ENCODE results near the gene MAGI1. TPM values are rescaled to one million over a fixed set of nuclear protein-coding genes. Genes with fewer than 3 reads are reported as not detected.

Gene MAGI1
- total and polyA plus RNA-seq, 2 donors (not counting 1 experiment from before 2014, with no cell fraction given): 0.10 to 0.22 TPM

DNA sequence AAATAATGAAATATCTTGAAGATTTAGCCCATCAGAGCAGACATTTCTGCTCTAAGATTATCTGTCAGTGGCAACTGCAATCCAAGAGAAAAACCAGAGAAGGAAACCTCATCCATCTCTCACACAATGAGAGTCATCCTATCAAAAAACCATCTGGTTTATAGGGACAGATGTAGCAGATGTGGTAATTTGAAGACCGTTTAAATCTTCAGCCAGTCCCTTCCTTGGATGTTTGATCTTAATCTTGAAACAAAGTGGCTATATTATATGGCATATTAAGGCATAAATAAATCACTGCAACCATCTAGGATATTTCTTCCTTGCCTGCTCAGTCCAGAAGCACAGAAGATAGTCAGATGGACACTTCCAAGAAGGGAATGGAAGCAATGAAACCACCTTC is 305.3 kb downstream of the MAGI1 start:
- Mint-ChIP-seq H3K27me3 (no peaks in the 10 kb centered on the region), H3K9me3 (ENCODE audit: insufficient read depth) (no peaks in the 10 kb centered on the region), H3K4me1 (no peaks in the 10 kb centered on the region), H3K4me3 (no peak overlapping the region), H3K27ac (no peak overlapping the region)
- ATAC-seq (ENCODE audit: low read depth) (no peak), DNase-seq (no peak)
- Histone ChIP-seq H3K27ac (ENCODE audit: low read length in 2 of 2) (no peak overlapping the region), H3K4me3 (ENCODE audit: control extremely low read depth in 1 of 5, extremely low read depth in 1 of 5, insufficient read depth in 1 of 5, low read depth in 2 of 5, low read length in 4 of 5) (no peak overlapping the region), H3K4me1 (ENCODE audit: control insufficient read depth in 2 of 2, insufficient read depth in 2 of 2, low read length in 2 of 2) (no peaks in the 10 kb centered on the region), H3K79me2 (ENCODE audit: control insufficient read depth, insufficient read depth, low read length) (no peaks in the 10 kb centered on the region), H3K9ac (ENCODE audit: low read length) (no peak overlapping the region), H3K9me3 (ENCODE audit: control extremely low read depth in 1 of 3, control insufficient read depth in 2 of 3, insufficient read depth in 1 of 3, low read length in 2 of 3) (peaks cover 0 to 1% (median 0%) of the 10 kb centered on the region in 3 donors), H3K36me3 (replicated peaks in 1 of 2; ENCODE audit: control extremely low read depth in 1 of 2, control insufficient read depth in 1 of 2, extremely low read depth in 1 of 2, insufficient read depth in 2 of 2, low read length in 1 of 2) (no peaks in the 10 kb centered on the region), H4K20me1 (ENCODE audit: control insufficient read depth, insufficient read depth, low read length, poor library complexity, severe bottlenecking) (no peaks in the 10 kb centered on the region), H3K27me3 (replicated peaks in 1 of 4; ENCODE audit: control extremely low read depth in 1 of 4, control insufficient read depth in 3 of 4, insufficient read depth in 4 of 4, low read length in 3 of 4) (no peaks in the 10 kb centered on the region), H2AFZ (ENCODE audit: insufficient read depth, low read depth, low read length, poor library complexity, severe bottlenecking) (no peak overlapping the region), H3K4me2 (replicated peaks; ENCODE audit: low read depth, low read length, poor library complexity, severe bottlenecking) (no peak overlapping the region)
- intact Hi-C loops (cut with micrococcal nuclease): no loop called here
- POLR2A ChIA-PET: no interaction called here
- no peak for TF ChIP-seq EZH2 (IDR thresholded peaks at IDR 0.05; ENCODE audit: borderline replicate concordance, insufficient read depth, low read depth, low read length, poor library complexity, severe bottlenecking)
- TF ChIP-seq, protein P1, sequence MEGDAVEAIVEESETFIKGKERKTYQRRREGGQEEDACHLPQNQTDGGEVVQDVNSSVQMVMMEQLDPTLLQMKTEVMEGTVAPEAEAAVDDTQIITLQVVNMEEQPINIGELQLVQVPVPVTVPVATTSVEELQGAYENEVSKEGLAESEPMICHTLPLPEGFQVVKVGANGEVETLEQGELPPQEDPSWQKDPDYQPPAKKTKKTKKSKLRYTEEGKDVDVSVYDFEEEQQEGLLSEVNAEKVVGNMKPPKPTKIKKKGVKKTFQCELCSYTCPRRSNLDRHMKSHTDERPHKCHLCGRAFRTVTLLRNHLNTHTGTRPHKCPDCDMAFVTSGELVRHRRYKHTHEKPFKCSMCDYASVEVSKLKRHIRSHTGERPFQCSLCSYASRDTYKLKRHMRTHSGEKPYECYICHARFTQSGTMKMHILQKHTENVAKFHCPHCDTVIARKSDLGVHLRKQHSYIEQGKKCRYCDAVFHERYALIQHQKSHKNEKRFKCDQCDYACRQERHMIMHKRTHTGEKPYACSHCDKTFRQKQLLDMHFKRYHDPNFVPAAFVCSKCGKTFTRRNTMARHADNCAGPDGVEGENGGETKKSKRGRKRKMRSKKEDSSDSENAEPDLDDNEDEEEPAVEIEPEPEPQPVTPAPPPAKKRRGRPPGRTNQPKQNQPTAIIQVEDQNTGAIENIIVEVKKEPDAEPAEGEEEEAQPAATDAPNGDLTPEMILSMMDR (IDR thresholded peaks at IDR 0.05): no peak
- WGBS (ENCODE audit: insufficient coverage): no CpG with 5 or more reads among the region's 1 CpG
- CTCF ChIA-PET: no interaction called here

DNA sequence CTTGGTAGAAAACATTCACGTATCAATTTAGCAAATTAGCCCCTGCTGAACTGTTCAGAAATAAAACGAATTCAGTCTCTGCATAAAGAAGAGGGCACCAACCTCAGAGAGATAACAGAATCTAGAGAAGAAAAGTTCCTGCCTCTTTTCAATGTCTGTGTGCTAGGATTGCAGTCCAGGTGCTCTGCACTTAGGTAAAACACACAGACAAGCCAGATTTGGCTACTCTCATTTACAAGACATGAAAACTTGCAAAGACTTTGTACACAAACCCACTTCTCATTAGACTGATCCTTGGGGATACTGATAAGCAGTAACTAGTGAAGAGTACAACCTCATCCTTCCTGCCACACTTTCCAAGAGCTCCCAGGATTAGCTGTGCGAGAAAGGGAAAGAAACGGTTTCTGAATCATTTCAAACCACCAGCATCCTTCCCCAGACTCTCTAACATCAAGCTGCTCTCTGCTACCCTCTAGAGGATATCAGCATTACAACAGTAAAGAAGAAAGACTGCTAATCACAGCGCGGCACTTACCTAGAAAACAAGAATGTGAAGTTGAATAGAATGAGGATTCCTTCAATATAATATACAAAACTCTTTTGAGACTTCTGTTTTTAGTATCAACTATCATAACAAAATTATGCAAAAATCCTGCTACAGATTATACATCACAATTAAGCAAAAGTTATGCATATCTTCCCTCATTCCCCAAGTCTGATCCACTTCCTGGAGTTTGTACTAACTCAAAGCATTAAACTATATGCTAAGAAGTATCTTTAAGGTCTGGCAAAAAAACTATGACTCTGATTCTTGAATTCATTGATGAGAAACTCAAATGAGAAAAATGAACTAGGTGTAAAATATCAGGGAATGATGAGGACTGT is 306.4 kb downstream of the MAGI1 start:
- H3K4me1 ChIP-seq (ENCODE audit: control insufficient read depth in 2 of 2, insufficient read depth in 2 of 2, low read length in 2 of 2): no peaks in the 10 kb centered on the region
- no peak for ATAC-seq (ENCODE audit: low read depth)
- intact Hi-C loops (cut with micrococcal nuclease): no loop called here
- H2AFZ ChIP-seq (ENCODE audit: insufficient read depth, low read depth, low read length, poor library complexity, severe bottlenecking): peak overlapping the region; percentile 24
- H3K4me3 ChIP-seq (ENCODE audit: control extremely low read depth in 1 of 5, extremely low read depth in 1 of 5, insufficient read depth in 1 of 5, low read depth in 2 of 5, low read length in 4 of 5): no peak overlapping the region
- DNase-seq: peak; percentile 34
- TF ChIP-seq EZH2 (IDR thresholded peaks at IDR 0.05; ENCODE audit: borderline replicate concordance, insufficient read depth, low read depth, low read length, poor library complexity, severe bottlenecking): no peak
- TF ChIP-seq, protein P1 (IDR thresholded peaks at IDR 0.05): peak; percentile 89
- no peaks in the 10 kb centered on the region for H3K27me3 ChIP-seq (replicated peaks in 1 of 4; ENCODE audit: control extremely low read depth in 1 of 4, control insufficient read depth in 3 of 4, insufficient read depth in 4 of 4, low read length in 3 of 4)
- no peaks in the 10 kb centered on the region for H3K36me3 ChIP-seq (replicated peaks in 1 of 2; ENCODE audit: control extremely low read depth in 1 of 2, control insufficient read depth in 1 of 2, extremely low read depth in 1 of 2, insufficient read depth in 2 of 2, low read length in 1 of 2)
- no peak overlapping the region for H3K4me3 Mint-ChIP-seq
- no peak overlapping the region for H3K4me2 ChIP-seq (replicated peaks; ENCODE audit: low read depth, low read length, poor library complexity, severe bottlenecking)
- no peaks in the 10 kb centered on the region for H3K9me3 ChIP-seq (ENCODE audit: control extremely low read depth in 1 of 3, control insufficient read depth in 2 of 3, insufficient read depth in 1 of 3, low read length in 2 of 3)
- H3K4me1 Mint-ChIP-seq: no peaks in the 10 kb centered on the region
- 71% methylated on average over 1 of the region's 6 CpGs for WGBS (ENCODE audit: insufficient coverage)
- no peak overlapping the region for H3K27ac Mint-ChIP-seq
- no peaks in the 10 kb centered on the region for H3K9me3 Mint-ChIP-seq (ENCODE audit: insufficient read depth)
- no peaks in the 10 kb centered on the region for H4K20me1 ChIP-seq (ENCODE audit: control insufficient read depth, insufficient read depth, low read length, poor library complexity, severe bottlenecking)
- ChIA-PET CTCF (interaction anchor here (0.6 to 1.7 kb wide), 7 partner anchors 9 to 1202 kb away, joined by 3 to 4 read pairs (median 3); no protein-coding TSS in a partner anchor), POLR2A (no interaction called here)
- no peak overlapping the region for H3K9ac ChIP-seq (ENCODE audit: low read length)
- H3K27ac ChIP-seq (ENCODE audit: low read length in 2 of 2): no peak overlapping the region
- H3K27me3 Mint-ChIP-seq: no peaks in the 10 kb centered on the region
- no peaks in the 10 kb centered on the region for H3K79me2 ChIP-seq (ENCODE audit: control insufficient read depth, insufficient read depth, low read length)
